WTC11 (cell line): Measurements from ENCODE around the gene CLEC7A.

Experiments
- FOXJ3 ChIP-seq: sonication (generic); formaldehyde crosslinking; IDR thresholded peaks from 2 replicates; pipeline ENCODE4 v1.9.0; 2021; ENCODE audit warnings: missing genetic modification reagents, mild to moderate bottlenecking, borderline replicate concordance
- GRHL2 ChIP-seq: fragments of 250-450 bp; sonication (Bioruptor Pico); IDR thresholded peaks from 2 replicates; pipeline ENCODE4 v1.8.0; 2022; ENCODE audit warnings: mild to moderate bottlenecking, moderate library complexity; ENCODE audit not compliant: insufficient replicate concordance, severe bottlenecking
- NR2C2 ChIP-seq: sonication (generic); formaldehyde crosslinking; IDR thresholded peaks from 2 replicates; pipeline ENCODE4 v1.8.0; 2022; ENCODE audit warnings: mild to moderate bottlenecking, missing genetic modification reagents
- PRRX2 ChIP-seq: fragments of 250-450 bp; sonication (Bioruptor Pico); IDR thresholded peaks from 2 replicates; pipeline ENCODE4 v1.8.0; 2021; ENCODE audit warnings: mild to moderate bottlenecking
- RORB ChIP-seq: fragments of 250-450 bp; sonication (Bioruptor Pico); IDR thresholded peaks from 2 replicates; pipeline ENCODE4 v1.9.0; 2021; ENCODE audit warnings: mild to moderate bottlenecking
- TEAD1 ChIP-seq: sonication (generic); formaldehyde crosslinking; IDR thresholded peaks from 2 replicates; pipeline ENCODE4 v1.8.0; 2022; ENCODE audit warnings: mild to moderate bottlenecking, missing genetic modification reagents
- ZNF671 ChIP-seq: fragments of 250-450 bp; sonication (Bioruptor Pico); IDR thresholded peaks from 2 replicates; pipeline ENCODE4 v1.8.0; 2021; ENCODE audit warnings: mild to moderate bottlenecking
- TF ChIP-seq, protein P1 (sequence below): fragments of 200-600 bp; IDR thresholded peaks from 2 replicates; pipeline ENCODE4 v1.8.0; 2022; ENCODE audit warnings: antibody characterized with exemption
- TF ChIP-seq, protein P2 (sequence below): sonication (generic); formaldehyde crosslinking; conservative IDR thresholded peaks from 2 replicates; pipeline ENCODE4 v1.8.1; 2023; ENCODE audit warnings: mild to moderate bottlenecking, low read depth, missing genetic modification reagents, moderate library complexity
- TF ChIP-seq, protein P3 (sequence below): sonication (generic); formaldehyde crosslinking; IDR thresholded peaks from 2 replicates; pipeline ENCODE4 v1.8.1; 2023; ENCODE audit warnings: mild to moderate bottlenecking, missing genetic modification reagents, moderate library complexity
- TF ChIP-seq, protein P4 (sequence below): sonication (generic); formaldehyde crosslinking; IDR thresholded peaks from 2 replicates; pipeline ENCODE4 v1.8.1; 2022; ENCODE audit warnings: mild to moderate bottlenecking, missing genetic modification reagents, moderate library complexity, borderline replicate concordance

DNA sequence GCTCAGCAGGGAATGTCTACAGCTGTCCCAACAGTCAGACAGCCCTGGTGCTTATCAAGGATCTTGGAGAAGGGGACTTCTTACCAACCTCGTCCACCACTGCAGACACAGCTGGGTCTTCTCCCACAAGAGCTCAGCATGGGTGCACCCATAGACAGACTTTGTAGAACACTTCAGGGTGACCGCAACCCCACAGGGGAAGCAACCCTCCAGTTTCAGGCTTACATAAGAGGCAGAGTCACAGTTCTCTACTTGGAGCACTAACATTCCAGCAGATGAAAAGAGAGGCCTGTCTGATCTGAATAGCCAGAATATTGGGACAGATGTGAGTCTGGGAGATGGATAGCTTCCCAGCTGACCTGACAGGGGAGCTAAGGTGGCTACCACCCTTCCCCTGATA, 27.7 kb downstream of the CLEC7A start:
- no peak for TF ChIP-seq TEAD1 (CRISPR knock-in tag)
- no peak for TF ChIP-seq ZNF671 (CRISPR knock-in tag)
- no peak for TF ChIP-seq FOXJ3 (CRISPR knock-in tag)
- TF ChIP-seq PRRX2, result no peak
- TF ChIP-seq NR2C2 (CRISPR knock-in tag), result no peak
- TF ChIP-seq RORB, result no peak
- TF ChIP-seq, protein P1, sequence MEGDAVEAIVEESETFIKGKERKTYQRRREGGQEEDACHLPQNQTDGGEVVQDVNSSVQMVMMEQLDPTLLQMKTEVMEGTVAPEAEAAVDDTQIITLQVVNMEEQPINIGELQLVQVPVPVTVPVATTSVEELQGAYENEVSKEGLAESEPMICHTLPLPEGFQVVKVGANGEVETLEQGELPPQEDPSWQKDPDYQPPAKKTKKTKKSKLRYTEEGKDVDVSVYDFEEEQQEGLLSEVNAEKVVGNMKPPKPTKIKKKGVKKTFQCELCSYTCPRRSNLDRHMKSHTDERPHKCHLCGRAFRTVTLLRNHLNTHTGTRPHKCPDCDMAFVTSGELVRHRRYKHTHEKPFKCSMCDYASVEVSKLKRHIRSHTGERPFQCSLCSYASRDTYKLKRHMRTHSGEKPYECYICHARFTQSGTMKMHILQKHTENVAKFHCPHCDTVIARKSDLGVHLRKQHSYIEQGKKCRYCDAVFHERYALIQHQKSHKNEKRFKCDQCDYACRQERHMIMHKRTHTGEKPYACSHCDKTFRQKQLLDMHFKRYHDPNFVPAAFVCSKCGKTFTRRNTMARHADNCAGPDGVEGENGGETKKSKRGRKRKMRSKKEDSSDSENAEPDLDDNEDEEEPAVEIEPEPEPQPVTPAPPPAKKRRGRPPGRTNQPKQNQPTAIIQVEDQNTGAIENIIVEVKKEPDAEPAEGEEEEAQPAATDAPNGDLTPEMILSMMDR, result no peak
- TF ChIP-seq, protein P2, sequence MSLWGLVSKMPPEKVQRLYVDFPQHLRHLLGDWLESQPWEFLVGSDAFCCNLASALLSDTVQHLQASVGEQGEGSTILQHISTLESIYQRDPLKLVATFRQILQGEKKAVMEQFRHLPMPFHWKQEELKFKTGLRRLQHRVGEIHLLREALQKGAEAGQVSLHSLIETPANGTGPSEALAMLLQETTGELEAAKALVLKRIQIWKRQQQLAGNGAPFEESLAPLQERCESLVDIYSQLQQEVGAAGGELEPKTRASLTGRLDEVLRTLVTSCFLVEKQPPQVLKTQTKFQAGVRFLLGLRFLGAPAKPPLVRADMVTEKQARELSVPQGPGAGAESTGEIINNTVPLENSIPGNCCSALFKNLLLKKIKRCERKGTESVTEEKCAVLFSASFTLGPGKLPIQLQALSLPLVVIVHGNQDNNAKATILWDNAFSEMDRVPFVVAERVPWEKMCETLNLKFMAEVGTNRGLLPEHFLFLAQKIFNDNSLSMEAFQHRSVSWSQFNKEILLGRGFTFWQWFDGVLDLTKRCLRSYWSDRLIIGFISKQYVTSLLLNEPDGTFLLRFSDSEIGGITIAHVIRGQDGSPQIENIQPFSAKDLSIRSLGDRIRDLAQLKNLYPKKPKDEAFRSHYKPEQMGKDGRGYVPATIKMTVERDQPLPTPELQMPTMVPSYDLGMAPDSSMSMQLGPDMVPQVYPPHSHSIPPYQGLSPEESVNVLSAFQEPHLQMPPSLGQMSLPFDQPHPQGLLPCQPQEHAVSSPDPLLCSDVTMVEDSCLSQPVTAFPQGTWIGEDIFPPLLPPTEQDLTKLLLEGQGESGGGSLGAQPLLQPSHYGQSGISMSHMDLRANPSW (CRISPR knock-in tag), result no peak
- TF ChIP-seq, protein P3, sequence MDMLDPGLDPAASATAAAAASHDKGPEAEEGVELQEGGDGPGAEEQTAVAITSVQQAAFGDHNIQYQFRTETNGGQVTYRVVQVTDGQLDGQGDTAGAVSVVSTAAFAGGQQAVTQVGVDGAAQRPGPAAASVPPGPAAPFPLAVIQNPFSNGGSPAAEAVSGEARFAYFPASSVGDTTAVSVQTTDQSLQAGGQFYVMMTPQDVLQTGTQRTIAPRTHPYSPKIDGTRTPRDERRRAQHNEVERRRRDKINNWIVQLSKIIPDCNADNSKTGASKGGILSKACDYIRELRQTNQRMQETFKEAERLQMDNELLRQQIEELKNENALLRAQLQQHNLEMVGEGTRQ (CRISPR knock-in tag), result no peak
- no peak for TF ChIP-seq GRHL2 (CRISPR knock-in tag)
- TF ChIP-seq, protein P4, sequence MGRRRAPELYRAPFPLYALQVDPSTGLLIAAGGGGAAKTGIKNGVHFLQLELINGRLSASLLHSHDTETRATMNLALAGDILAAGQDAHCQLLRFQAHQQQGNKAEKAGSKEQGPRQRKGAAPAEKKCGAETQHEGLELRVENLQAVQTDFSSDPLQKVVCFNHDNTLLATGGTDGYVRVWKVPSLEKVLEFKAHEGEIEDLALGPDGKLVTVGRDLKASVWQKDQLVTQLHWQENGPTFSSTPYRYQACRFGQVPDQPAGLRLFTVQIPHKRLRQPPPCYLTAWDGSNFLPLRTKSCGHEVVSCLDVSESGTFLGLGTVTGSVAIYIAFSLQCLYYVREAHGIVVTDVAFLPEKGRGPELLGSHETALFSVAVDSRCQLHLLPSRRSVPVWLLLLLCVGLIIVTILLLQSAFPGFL (CRISPR knock-in tag), result no peak
